Upper lobe of left lung (tissue), 4 donors: ENCODE data around the gene APP.

Source experiments
- CTCF ChIP-seq, 6 experiments: fragments of 450-650 bp in 4 of 6; fragments of 200-600 bp in 2 of 6; sonication (generic) in 2 of 6; IDR thresholded peaks; one replicate each; pipeline ENCODE4 v1.5.1; 2016 to 2019; ENCODE audit warnings: antibody characterized with exemption in 6 of 6
- EP300 ChIP-seq, 4 donors: sonication (generic); formaldehyde crosslinking; IDR thresholded peaks; one replicate each; pipeline ENCODE4 v1.5.1; 2017; ENCODE audit warnings: antibody characterized with exemption in 4 of 4, control low read depth in 2 of 4

GRCh38 chr21:26055841-26056264 lies 114.7 kb downstream of the APP start:
- TF ChIP-seq CTCF (IDR thresholded peaks at IDR 0.05) (no peak), EP300 (IDR thresholded peaks at IDR 0.05) (no peak)
